HCT116 (cell line): ENCODE data around the gene YPEL3.

Experiments
- CTCF ChIP-seq, 3 experiments: fragments of 200-600 bp in 1 of 3; sonication (generic) in 1 of 3; IDR thresholded peaks in 2 of 3; conservative IDR thresholded peaks in 1 of 3; 2 replicates each; pipeline ENCODE4 v1.5.1; 2012 to 2017; ENCODE audit warnings: low read depth in 2 of 3, low read length in 2 of 3, antibody characterized with exemption in 1 of 3, borderline replicate concordance in 1 of 3, control low read depth in 1 of 3, mild to moderate bottlenecking in 1 of 3, mixed read lengths in 1 of 3, mixed run types in 1 of 3, moderate library complexity in 1 of 3; ENCODE audit not compliant: insufficient read depth in 1 of 3
- EZH2phosphoT487 ChIP-seq: fragments of 200-600 bp; IDR thresholded peaks from 2 replicates; pipeline ENCODE4 v1.6.1; 2018; ENCODE audit warnings: antibody characterized with exemption, borderline replicate concordance
- POLR2A ChIP-seq: IDR thresholded peaks from 2 replicates; pipeline ENCODE4 v1.7.0; 2011; ENCODE audit warnings: borderline replicate concordance; ENCODE audit not compliant: insufficient read depth, insufficient read length; ENCODE audit errors: extremely low read depth
- POLR2AphosphoS5 ChIP-seq: IDR thresholded peaks from 2 replicates; pipeline ENCODE4 v1.6.1; 2011; ENCODE audit warnings: mild to moderate bottlenecking, low read depth, low read length, moderate library complexity
- RAD21 ChIP-seq: IDR thresholded peaks from 2 replicates; pipeline ENCODE4 v1.6.1; 2012; ENCODE audit warnings: low read depth, mild to moderate bottlenecking
- REST ChIP-seq: IDR thresholded peaks from 2 replicates; pipeline ENCODE4 v1.6.1; 2012; ENCODE audit warnings: low read depth
- SP1 ChIP-seq: IDR thresholded peaks from 2 replicates; pipeline ENCODE4 v1.6.1; 2012; ENCODE audit warnings: low read depth
- TCF7L2 ChIP-seq: IDR thresholded peaks from 2 replicates; pipeline ENCODE4 v1.7.0; 2011; ENCODE audit warnings: borderline replicate concordance, inconsistent platforms; ENCODE audit not compliant: insufficient read depth, insufficient read length; ENCODE audit errors: extremely low read depth
- ZNF274 ChIP-seq: fragments of 200-500 bp; sonication (Bioruptor generic); IDR thresholded peaks from 2 replicates; pipeline ENCODE4 v1.6.1; 2014; ENCODE audit warnings: mild to moderate bottlenecking, low read depth, low read length, inconsistent platforms

GRCh38 chr16:30137897-30138296, 41.9 kb upstream of the YPEL3 start:
- no peak for TF ChIP-seq RAD21
- TF ChIP-seq POLR2AphosphoS5: no peak
- no peak for TF ChIP-seq REST
- no peak for TF ChIP-seq TCF7L2
- no peak for TF ChIP-seq CTCF (IDR thresholded peaks at IDR 0.05 in 2 of 3, conservative IDR thresholded peaks at IDR 0.05 in 1 of 3; ENCODE audit: borderline replicate concordance in 1 of 3, insufficient read depth in 1 of 3, low read depth in 2 of 3, low read length in 2 of 3)
- no peak for TF ChIP-seq EZH2phosphoT487
- TF ChIP-seq SP1: no peak
- no peak for TF ChIP-seq ZNF274
- no peak for TF ChIP-seq POLR2A
